Measurements from ENCODE around the gene PRR11. TPM values are rescaled to one million over a fixed set of nuclear protein-coding genes. Genes with fewer than 3 reads are reported as not detected.
"Not testable (repeated sequence)": the region's sequence is repeated elsewhere in the genome, so short reads cannot be mapped to it uniquely, and the experiment has no call there.

PRR11 gene
- total and polyA plus RNA-seq, 7 donors: 0.28 to 2.3 (median 0.44) TPM

- intact Hi-C loops (cut with DNase I): no loop called here
- no peak for DNase-seq
These were observed 65.8 kb downstream of the PRR11 start for GRCh38 chr17:59221159-59221847.

DNA sequence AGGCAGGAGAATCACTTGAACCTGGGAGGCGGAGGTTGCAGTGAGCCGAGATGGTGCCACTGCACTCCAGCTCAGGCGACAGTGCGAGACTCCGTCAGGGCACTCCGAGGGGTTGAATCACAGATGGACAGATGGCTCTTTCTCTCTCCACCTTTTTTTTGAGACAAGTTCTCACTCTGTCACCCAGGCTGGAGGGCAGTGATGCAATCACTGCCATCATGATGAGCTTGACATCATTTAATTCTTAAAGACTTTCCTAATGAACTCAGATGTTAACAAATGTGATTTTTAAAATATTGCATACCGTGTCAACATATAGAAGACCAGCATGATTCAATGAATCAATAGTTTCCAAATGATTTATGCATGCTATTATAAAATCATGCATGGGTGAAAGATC is 68.3 kb downstream of the PRR11 start:
- H3K27ac ChIP-seq: no peak overlapping the region
- no peaks in the 10 kb centered on the region for H3K36me3 ChIP-seq (ENCODE audit: insufficient read depth in 1 of 2, low read depth in 1 of 2)
- DNase-seq (no peak), ATAC-seq (no peak)
- WGBS, 3 donors: 94 to 96% (median 95%) methylated on average over 7 of the region's 7 CpGs
- H3K4me3 ChIP-seq: no peak overlapping the region
- no peak for TF ChIP-seq CTCF (IDR thresholded peaks at IDR 0.05)
- no peaks in the 10 kb centered on the region for H3K9me3 ChIP-seq
- intact Hi-C loops (cut with DNase I): no loop called here
- no peaks in the 10 kb centered on the region for H3K27me3 ChIP-seq (ENCODE audit: insufficient read depth in 3 of 3, low read length in 2 of 3)
- H3K4me1 ChIP-seq: no peaks in the 10 kb centered on the region

More at GRCh38 chr17:59221159-59221847, 65.8 kb downstream of the PRR11 start:
- H3K27me3 ChIP-seq (ENCODE audit: insufficient read depth in 3 of 3, low read length in 2 of 3): no peaks in the 10 kb centered on the region
- no peak for TF ChIP-seq CTCF (IDR thresholded peaks at IDR 0.05)
- WGBS, 3 donors: 9 to 13% (median 9%) methylated on average over 17 of the region's 17 CpGs
- H3K36me3 ChIP-seq (ENCODE audit: insufficient read depth in 1 of 2, low read depth in 1 of 2): no peaks in the 10 kb centered on the region
- H3K4me1 ChIP-seq: no peaks in the 10 kb centered on the region
- H3K9me3 ChIP-seq: no peaks in the 10 kb centered on the region
- H3K27ac ChIP-seq: no peak overlapping the region
- no peak for ATAC-seq
- peak overlapping the region; percentile 94 for H3K4me3 ChIP-seq

- H3K36me3 ChIP-seq (ENCODE audit: insufficient read depth in 1 of 2, low read depth in 1 of 2); H3K4me1 ChIP-seq; H3K27me3 ChIP-seq (ENCODE audit: insufficient read depth in 3 of 3, low read length in 2 of 3); H3K9me3 ChIP-seq; ATAC-seq; intact Hi-C loops (cut with DNase I); DNase-seq; H3K4me3 ChIP-seq; H3K27ac ChIP-seq: not testable (repeated sequence)
- 86 to 96% (median 93%) methylated on average over 1 of the region's 1 CpG for WGBS, 3 donors
These were observed 73.0 kb downstream of the PRR11 start for GRCh38 chr17:59228588-59228987.

- Histone ChIP-seq H3K27me3 (ENCODE audit: insufficient read depth in 3 of 3, low read length in 2 of 3) (no peaks in the 10 kb centered on the region), H3K4me1 (no peaks in the 10 kb centered on the region), H3K9me3 (no peaks in the 10 kb centered on the region), H3K27ac (no peak overlapping the region), H3K4me3 (no peak overlapping the region), H3K36me3 (ENCODE audit: insufficient read depth in 1 of 2, low read depth in 1 of 2) (no peaks in the 10 kb centered on the region)
- no peak for TF ChIP-seq CTCF (IDR thresholded peaks at IDR 0.05)
- WGBS, 3 donors: 40 to 63% (median 55%) methylated on average over 3 of the region's 3 CpGs
- intact Hi-C loops (cut with DNase I): no loop called here
- DNase-seq (no peak), ATAC-seq (no peak)
These were observed 75.2 kb downstream of the PRR11 start for GRCh38 chr17:59230764-59231163.

- Histone ChIP-seq H3K36me3 (ENCODE audit: insufficient read depth in 1 of 2, low read depth in 1 of 2) (no peaks in the 10 kb centered on the region), H3K4me1 (no peaks in the 10 kb centered on the region), H3K4me3 (no peak overlapping the region), H3K9me3 (no peaks in the 10 kb centered on the region), H3K27me3 (ENCODE audit: insufficient read depth in 3 of 3, low read length in 2 of 3) (no peaks in the 10 kb centered on the region), H3K27ac (no peak overlapping the region)
- no peak for TF ChIP-seq CTCF (IDR thresholded peaks at IDR 0.05)
- intact Hi-C loops (cut with DNase I): no loop called here
- ATAC-seq: no peak
- DNase-seq: no peak
These were observed 79.1 kb downstream of the PRR11 start for GRCh38 chr17:59234631-59235030.
